K562 (cell line): ENCODE data around the gene MT1X. TPM values are rescaled to one million over a fixed set of nuclear protein-coding genes. Genes with fewer than 3 reads are reported as not detected.

Experiments used
- CBFB ChIP-seq: sonication (generic); formaldehyde crosslinking; IDR thresholded peaks from 2 replicates; pipeline ENCODE4 v1.4.0; 2020; ENCODE audit warnings: mild to moderate bottlenecking, missing genetic modification reagents
- CREB3L1 ChIP-seq: fragments of 450-650 bp; IDR thresholded peaks from 2 replicates; pipeline ENCODE4 v1.6.1; 2014; ENCODE audit warnings: low read depth, mild to moderate bottlenecking, moderate library complexity, borderline replicate concordance
- CXXC5 ChIP-seq: fragments of 250-450 bp; sonication (Bioruptor Pico); IDR thresholded peaks from 2 replicates; pipeline ENCODE4 v1.8.0; 2022; ENCODE audit warnings: inconsistent platforms, mild to moderate bottlenecking, moderate library complexity
- HMBOX1 ChIP-seq: sonication (generic); IDR thresholded peaks from 2 replicates; pipeline ENCODE4 v1.6.1; 2016
- HMGN3 ChIP-seq: IDR thresholded peaks from 2 replicates; pipeline ENCODE4 v1.6.1; 2011; ENCODE audit warnings: borderline replicate concordance, low read depth, mild to moderate bottlenecking, mixed read lengths, low read length; ENCODE audit not compliant: insufficient read length; ENCODE audit errors: extremely low read depth
- LCOR ChIP-seq: sonication (generic); formaldehyde crosslinking; IDR thresholded peaks from 2 replicates; pipeline ENCODE4 v1.8.0; 2022; ENCODE audit warnings: mild to moderate bottlenecking, missing genetic modification reagents
- MAFF ChIP-seq: IDR thresholded peaks from 2 replicates; pipeline ENCODE4 v1.6.1; 2012; ENCODE audit warnings: low read length, improper control_type of control experiment
- MLLT1 ChIP-seq, 2 experiments: fragments of 450-650 bp; IDR thresholded peaks; 2 replicates each; pipeline ENCODE4 v1.6.1; 2016
- NRF1 ChIP-seq, 2 experiments: fragments of 450-650 bp; IDR thresholded peaks in 1 of 2; conservative IDR thresholded peaks in 1 of 2; 2 replicates each; pipeline ENCODE4 v1.6.1; 2014; ENCODE audit warnings: mild to moderate bottlenecking in 2 of 2
- PKNOX1 ChIP-seq: fragments of 450-650 bp; IDR thresholded peaks from 2 replicates; pipeline ENCODE4 v1.6.1; 2016
- RB1 ChIP-seq: fragments of 450-650 bp; IDR thresholded peaks from 2 replicates; pipeline ENCODE4 v1.6.1; 2017; ENCODE audit warnings: low read depth, mild to moderate bottlenecking
- RBM39 ChIP-seq: fragments of 200-400 bp; formaldehyde crosslinking; optimal IDR thresholded peaks from 2 replicates; pipeline ENCODE3; 2018; ENCODE audit warnings: low read depth, low read length
- RCOR1 ChIP-seq, 2 experiments: IDR thresholded peaks; 2 replicates each; pipeline ENCODE4 v1.6.1; 2012; ENCODE audit warnings: low read depth in 2 of 2, low read length in 2 of 2, borderline replicate concordance in 1 of 2, improper control_type of control experiment in 1 of 2
- ZBTB43 ChIP-seq: sonication (generic); formaldehyde crosslinking; IDR thresholded peaks from 2 replicates; pipeline ENCODE4 v1.8.0; 2023; ENCODE audit warnings: mild to moderate bottlenecking, missing genetic modification reagents
- ZBTB9 ChIP-seq: fragments of 450-650 bp; formaldehyde crosslinking; IDR thresholded peaks from 2 replicates; pipeline ENCODE4 v1.4.0; 2020; ENCODE audit warnings: mild to moderate bottlenecking, moderate library complexity
- ZNF174 ChIP-seq: fragments of 250-450 bp; sonication (Bioruptor Pico); IDR thresholded peaks from 2 replicates; pipeline ENCODE4 v1.4.0; 2020; ENCODE audit warnings: mild to moderate bottlenecking
- ZNF324 ChIP-seq: fragments of 250-450 bp; sonication (Bioruptor Pico); IDR thresholded peaks from 2 replicates; pipeline ENCODE4 v1.4.0; 2020; ENCODE audit warnings: mild to moderate bottlenecking
- ZNF398 ChIP-seq: fragments of 250-450 bp; sonication (Bioruptor Pico); IDR thresholded peaks from 2 replicates; pipeline ENCODE4 v1.8.0; 2021; ENCODE audit warnings: moderate library complexity, mild to moderate bottlenecking, inconsistent platforms
- polyA plus RNA-seq, 8 experiments: library from polyadenylated mRNA; depleted of rRNA in 4 of 8; stranded (reverse) in 5 of 8; unstranded in 3 of 8; fragments of >200 nt; fragmentation: Nextera tagmentation in 2 of 8; fragmentation: Illumina TruSeq in 1 of 8; extraction: Ambion mirVana in 2 of 8; extraction: Trizol in 1 of 8; gene quantifications; 2 replicates each; pipeline versions ENCODE4 v1.2.1 to v1.2.3, GENCODE V29; 2011 to 2014; ENCODE audit warnings: inconsistent platforms in 1 of 8, missing spikeins in 1 of 8
- total RNA-seq, 7 experiments: library from RNA; depleted of rRNA in 6 of 7; stranded (reverse); fragments of >200 nt in 6 of 7; fragmentation: Illumina TruSeq in 2 of 7; extraction: Trizol in 2 of 7; gene quantifications; 2 replicates each; pipeline versions ENCODE4 v1.2.1 to v1.2.3, GENCODE V29; 2011 to 2021; ENCODE audit warnings: low replicate concordance in 1 of 7

MT1X gene
- total and polyA plus RNA-seq, 9 of the 15 experiments (the other 6 are each of a cell fraction or from before 2014, with no cell fraction given) = 4.9 to 22.8 (median 8.7) TPM

GRCh38 chr16:56643080-56643778 is 39.0 kb upstream of the MT1X start (continued):
- TF ChIP-seq RBM39 (no peak), NRF1 (conservative IDR thresholded peaks at IDR 0.05 in 1 of 2, IDR thresholded peaks at IDR 0.05 in 1 of 2) (peak; percentile 80 to 84), PKNOX1 (no peak), ZNF324 (CRISPR knock-in tag) (no peak), RCOR1 (IDR thresholded peaks at IDR 0.05; ENCODE audit: borderline replicate concordance in 1 of 2, low read depth in 2 of 2, low read length in 2 of 2) (no peak), RB1 (no peak), CXXC5 (peak; percentile 32), MLLT1 (IDR thresholded peaks at IDR 0.05) (no peak), ZBTB43 (CRISPR knock-in tag) (no peak), HMGN3 (peak; percentile 40), ZNF398 (CRISPR knock-in tag) (no peak), ZNF174 (no peak), HMBOX1 (no peak), CREB3L1 (no peak), MAFF (no peak), ZBTB9 (CRISPR knock-in tag) (no peak), CBFB (CRISPR knock-in tag) (no peak), LCOR (CRISPR knock-in tag) (no peak)
